Frontal cortex (tissue), 4 donors: ENCODE measurements around the gene C4A. TPM values are rescaled to one million over a fixed set of nuclear protein-coding genes. Genes with fewer than 3 reads are reported as not detected.
"Not testable (repeated sequence)": the region's sequence is repeated elsewhere in the genome, so short reads cannot be mapped to it uniquely, and the experiment has no call there.

ENCODE experiments used
- DNase-seq, 2 donors: peaks; one replicate each; pipeline ENCODE4 v3.0.0; 2012; ENCODE audit warnings: low spot score in 2 of 2
- FAIRE-seq: peaks from 2 replicates; lab custom pipeline; 2012; peaks lifted over from hg19 to GRCh38; lab: Jason Lieb, UNC
- total RNA-seq: library from RNA; depleted of rRNA; stranded (reverse); fragments of >200 nt; gene quantifications from one replicate; pipeline ENCODE4 v1.2.3, GENCODE V29; 2014
- donor health status: control.
- donor health status: control.
- donor health status: control.

The C4A gene
- total RNA-seq, 1 donor from 2014 or later, result 10.6 TPM

GRCh38 chr6:32012941-32013617 lies 31.2 kb downstream of the C4A start:
- not testable (repeated sequence) for FAIRE-seq, DNase-seq

- DNase-seq, FAIRE-seq: not testable (repeated sequence)
Measured at GRCh38 chr6:32013738-32014137, 31.9 kb downstream of the C4A start.

- not testable (repeated sequence) for FAIRE-seq, DNase-seq
Measured at GRCh38 chr6:32014547-32014946, 32.7 kb downstream of the C4A start, which contains the start of gene C4B. TSS of gene C4B (plus strand) at chr6:32014795. CDS start at chr6:32014846, 51 bp downstream.

GRCh38 chr6:32022100-32022499 lies 40.2 kb downstream of the C4A start:
- not testable (repeated sequence) for FAIRE-seq, DNase-seq

GRCh38 chr6:32028631-32029030 lies 46.8 kb downstream of the C4A start:
- DNase-seq, FAIRE-seq: not testable (repeated sequence)

GRCh38 chr6:32029553-32029952 lies 47.7 kb downstream of the C4A start:
- not testable (repeated sequence) for FAIRE-seq, DNase-seq

GRCh38 chr6:32035283-32036013 lies 53.6 kb downstream of the C4A start:
- not testable (repeated sequence) for DNase-seq, FAIRE-seq

GRCh38 chr6:32037136-32037535 lies 55.3 kb downstream of the C4A start:
- FAIRE-seq, DNase-seq: not testable (repeated sequence)

GRCh38 chr6:32037598-32038524 lies 56.0 kb downstream of the C4A start, which contains the start of gene CYP21A2:
TSS of gene CYP21A2 (plus strand) at chr6:32038415. CDS start at chr6:32038423, 8 bp downstream.
- not testable (repeated sequence) for FAIRE-seq, DNase-seq

GRCh38 chr6:32038878-32039277 lies 57.0 kb downstream of the C4A start:
- not testable (repeated sequence) for FAIRE-seq, DNase-seq

- not testable (repeated sequence) for FAIRE-seq, DNase-seq
Measured at GRCh38 chr6:32039321-32040274, 57.7 kb downstream of the C4A start.

- not testable (repeated sequence) for FAIRE-seq, DNase-seq
Measured at GRCh38 chr6:32040299-32041049, 58.6 kb downstream of the C4A start.

- not testable (repeated sequence) for FAIRE-seq
Measured at GRCh38 chr6:32041050-32041321, 59.1 kb downstream of the C4A start.

GRCh38 chr6:32041385-32041784 lies 59.5 kb downstream of the C4A start:
- not testable (repeated sequence) for DNase-seq, FAIRE-seq

More at GRCh38 chr6:32041050-32041321, 59.1 kb downstream of the C4A start:
- not testable (repeated sequence) for DNase-seq

- not testable (repeated sequence) for DNase-seq, FAIRE-seq
Measured at GRCh38 chr6:32042276-32042675, 60.4 kb downstream of the C4A start.

GRCh38 chr6:32043589-32044380 lies 61.9 kb downstream of the C4A start:
- not testable (repeated sequence) for DNase-seq, FAIRE-seq

- DNase-seq, FAIRE-seq: not testable (repeated sequence)
Measured at GRCh38 chr6:32044916-32045315, 63.1 kb downstream of the C4A start.
